ENCODE data around the gene NKAIN2.

NKAIN2 gene

DNA sequence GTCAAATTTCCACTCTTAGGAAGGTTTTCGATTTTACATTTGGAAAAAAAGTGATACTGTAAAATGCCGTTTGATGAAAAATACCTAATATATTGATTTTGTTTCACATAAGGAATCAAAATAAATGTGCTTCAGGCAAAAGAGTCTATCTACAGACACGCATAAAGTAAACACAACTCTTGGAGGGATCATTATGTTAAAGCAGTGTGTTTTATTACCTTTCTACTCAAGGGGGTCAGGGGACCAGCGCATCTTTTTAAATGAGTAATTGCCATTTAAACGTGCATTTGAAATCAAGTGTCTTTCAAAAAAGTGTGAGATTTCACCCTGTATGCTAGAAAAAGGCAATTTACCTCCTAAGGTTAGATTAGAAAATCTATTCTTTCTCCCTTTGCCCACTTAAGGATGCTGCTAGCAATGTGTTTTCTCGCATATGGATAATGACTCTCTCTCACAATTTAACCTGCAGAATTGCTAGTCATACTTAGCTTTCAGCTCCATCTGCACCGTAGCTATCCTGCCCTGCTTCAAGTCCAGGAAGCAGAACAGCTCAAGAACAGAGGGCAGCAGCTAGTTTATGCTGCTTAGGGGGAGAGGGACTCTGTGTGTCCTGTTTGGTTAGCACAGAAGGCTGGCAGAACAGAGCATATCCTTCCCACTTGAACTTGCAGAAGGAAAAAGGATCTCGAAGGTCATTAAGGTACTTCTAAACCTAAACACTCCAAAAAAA lies 35.0 kb downstream of the NKAIN2 start:
- CTCF ChIA-PET: no interaction called here
- no peak for DNase-seq (ENCODE audit: low spot score)
- TF ChIP-seq CTCF (conservative IDR thresholded peaks at IDR 0.05; ENCODE audit: low read depth): no peak
- POLR2A ChIA-PET (ENCODE audit: low non-redundant PET): no interaction called here
- H3K27ac ChIP-seq: no peak overlapping the region

DNA sequence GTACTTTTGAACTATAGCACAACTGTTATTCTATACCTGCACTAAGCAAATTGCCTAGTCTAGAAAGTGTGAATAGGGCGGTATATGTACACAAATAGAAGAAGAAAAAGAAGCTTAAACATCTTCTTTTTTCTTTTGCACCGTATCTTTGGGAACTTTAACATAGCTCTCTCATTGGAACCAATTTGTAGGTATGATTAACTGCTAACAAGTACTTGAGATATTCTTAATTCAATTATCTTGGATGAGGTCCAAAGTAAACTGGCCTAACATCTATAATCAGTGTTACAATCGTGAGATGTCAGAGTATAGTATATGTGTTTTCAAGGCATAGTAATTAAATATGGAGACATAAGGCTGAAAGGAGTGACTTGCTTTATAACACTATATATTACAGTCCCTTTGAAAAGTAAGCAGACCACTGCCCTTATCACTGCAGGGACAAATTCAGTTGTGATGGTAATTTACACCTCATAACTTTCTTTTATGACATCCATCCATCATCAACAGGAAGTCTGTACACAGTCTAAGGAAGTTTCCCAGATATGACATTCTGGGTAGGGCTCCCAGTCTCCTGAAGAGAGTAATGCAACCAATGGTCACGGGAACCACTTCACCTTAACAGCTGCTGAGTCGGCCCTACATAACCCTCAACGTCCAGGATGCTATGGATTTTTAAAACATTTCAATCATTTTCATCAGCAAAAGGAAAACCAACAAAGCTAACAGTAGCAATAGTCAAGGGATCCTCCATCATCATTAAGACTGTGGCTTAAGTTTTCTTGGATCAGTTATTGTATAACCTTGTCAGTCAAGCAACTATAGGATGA lies 37.6 kb downstream of the NKAIN2 start:
- DNase-seq (ENCODE audit: low spot score): no peak
- ChIA-PET CTCF (interaction anchor here (0.6 kb wide), 1 partner anchor 1290 kb away, joined by 3 read pairs; no protein-coding TSS in a partner anchor), POLR2A (ENCODE audit: low non-redundant PET) (no interaction called here)
- no peak overlapping the region for H3K27ac ChIP-seq
- no peak for TF ChIP-seq CTCF (conservative IDR thresholded peaks at IDR 0.05; ENCODE audit: low read depth)

DNA sequence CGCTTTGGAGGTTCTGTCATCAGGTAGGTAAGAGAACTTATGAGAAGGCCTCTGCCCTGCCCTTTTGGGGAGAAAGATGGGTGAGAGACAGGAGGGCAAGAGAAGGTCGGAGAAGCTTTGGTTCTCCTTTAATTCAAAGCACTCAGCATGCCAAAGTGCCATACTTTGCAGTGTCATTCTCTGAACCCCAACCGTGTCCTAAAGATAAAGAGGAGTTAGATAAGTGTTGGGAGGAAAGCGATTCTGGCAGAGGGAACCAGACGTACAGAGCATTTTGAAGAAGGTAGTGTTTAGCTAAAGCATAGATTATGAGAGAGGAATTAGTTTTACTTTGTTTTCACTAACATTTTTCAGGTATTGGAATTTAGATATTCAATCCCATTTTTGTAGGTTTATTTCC lies 40.3 kb downstream of the NKAIN2 start:
- POLR2A ChIA-PET (ENCODE audit: low non-redundant PET): no interaction called here
- no peak for DNase-seq (ENCODE audit: low spot score)
- H3K27ac ChIP-seq: no peak overlapping the region
- TF ChIP-seq CTCF (conservative IDR thresholded peaks at IDR 0.05; ENCODE audit: low read depth): no peak
- CTCF ChIA-PET: interaction anchor here (0.7 kb wide), 1 partner anchor 1044 kb away, joined by 3 read pairs; no protein-coding TSS in a partner anchor

- H3K27ac ChIP-seq: no peak overlapping the region
- no peak for TF ChIP-seq CTCF (conservative IDR thresholded peaks at IDR 0.05; ENCODE audit: low read depth)
- ChIA-PET CTCF (no interaction called here), POLR2A (ENCODE audit: low non-redundant PET) (no interaction called here)
- no peak for DNase-seq (ENCODE audit: low spot score)
Observed at GRCh38 chr6:123848347-123848746, 44.7 kb downstream of the NKAIN2 start.

DNA sequence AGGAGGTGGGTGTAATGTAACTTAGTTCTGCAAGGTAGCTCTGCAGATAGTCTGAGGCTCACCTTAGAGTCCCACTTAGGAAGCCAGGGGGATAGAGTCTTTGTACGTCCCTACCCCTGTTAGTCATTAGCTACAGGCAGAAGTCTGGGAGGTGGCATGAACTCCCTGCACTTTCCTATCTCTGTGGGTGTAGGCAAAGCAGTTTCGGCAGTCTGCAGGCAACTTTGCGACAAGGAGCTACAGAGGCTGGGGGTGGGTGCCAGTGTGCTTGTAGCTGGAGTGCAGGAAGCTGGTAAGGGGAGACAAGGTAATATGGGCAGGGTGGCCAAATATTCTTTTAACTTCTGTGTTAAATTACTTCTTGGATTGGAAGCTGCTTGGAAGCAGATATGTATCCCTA lies 45.7 kb downstream of the NKAIN2 start:
- POLR2A ChIA-PET (ENCODE audit: low non-redundant PET): no interaction called here
- no peak for TF ChIP-seq CTCF (conservative IDR thresholded peaks at IDR 0.05; ENCODE audit: low read depth)
- H3K27ac ChIP-seq: no peak overlapping the region
- DNase-seq (ENCODE audit: low spot score): no peak
- CTCF ChIA-PET: no interaction called here

DNA sequence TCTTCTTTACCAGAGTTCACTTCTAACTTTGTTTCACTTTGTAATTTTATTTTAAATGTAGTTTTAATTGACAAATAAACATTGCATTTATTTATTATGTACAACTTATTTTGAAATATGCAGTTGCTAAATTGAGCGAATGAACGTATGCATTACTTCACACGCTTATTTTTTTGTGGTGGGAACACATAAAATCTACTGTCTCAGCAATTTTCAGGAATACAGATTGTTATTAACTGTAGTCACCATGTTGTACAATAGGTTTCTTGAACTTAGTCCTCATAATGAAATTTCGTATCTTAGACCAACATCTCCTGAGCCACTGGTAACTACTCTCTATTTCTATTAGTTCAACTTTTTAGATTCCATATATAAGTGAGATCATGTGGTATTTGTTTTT lies 46.9 kb downstream of the NKAIN2 start:
- H3K27ac ChIP-seq: no peak overlapping the region
- ChIA-PET CTCF (no interaction called here), POLR2A (ENCODE audit: low non-redundant PET) (no interaction called here)
- TF ChIP-seq CTCF (conservative IDR thresholded peaks at IDR 0.05; ENCODE audit: low read depth): no peak
- no peak for DNase-seq (ENCODE audit: low spot score)

All from RWPE1 (cell line).